CD4-positive, alpha-beta T cell (primary cell): ENCODE results near the gene RPS6KA2. TPM values are rescaled to one million over a fixed set of nuclear protein-coding genes. Genes with fewer than 3 reads are reported as not detected.

ENCODE experiments used
- ATAC-seq: fragments of 200-7000 bp; cut with Tn5 transposase; one replicate; pipeline ENCODE4 v1.10.0; 2022; ENCODE audit warnings: mild to moderate bottlenecking; ENCODE audit not compliant: poor library complexity
- CTCF ChIA-PET: fragments of 350-600 bp; sonication (Branson Sonifier 250); formaldehyde crosslinking; loops from one replicate; lab custom pipeline; 2021; ENCODE audit warnings: antibody characterized with exemption, inconsistent platforms; lab: Charles Lee
- POLR2A ChIA-PET: fragments of 350-600 bp; sonication (Branson Sonifier 250); formaldehyde crosslinking; loops from one replicate; lab custom pipeline; 2021; ENCODE audit warnings: antibody characterized with exemption, inconsistent platforms; lab: Charles Lee
- DNase-seq, 14 experiments: peaks; one replicate each; pipeline ENCODE4 v3.0.0-alpha.2; 2013 to 2020; ENCODE audit warnings: mixed read lengths in 2 of 14
- H3K27ac ChIP-seq, 2 donors: one replicate each; pipeline versions ENCODE4 v1.5.1 to v1.7.0; 2013; ENCODE audit warnings: low read length in 2 of 2, low read depth in 1 of 2, mild to moderate bottlenecking in 1 of 2
- H3K27me3 ChIP-seq, 2 experiments: 1 replicate in 1 of 2; 2 replicates in 1 of 2; pipeline versions ENCODE4 v1.6.1 to v1.7.0; 2013; ENCODE audit warnings: low read length in 2 of 2, control low read depth in 1 of 2, mild to moderate bottlenecking in 1 of 2, moderate library complexity in 1 of 2; ENCODE audit not compliant: insufficient read depth in 2 of 2, control insufficient read depth in 1 of 2
- H3K36me3 ChIP-seq: one replicate; pipeline ENCODE4 v1.6.1; 2013; ENCODE audit warnings: low read length, control low read depth; ENCODE audit not compliant: insufficient read depth
- H3K4me1 ChIP-seq: one replicate; pipeline ENCODE4 v1.6.1; 2013; ENCODE audit warnings: low read length, control low read depth; ENCODE audit not compliant: insufficient read depth
- H3K4me3 ChIP-seq: one replicate; pipeline ENCODE4 v1.5.1; 2013; ENCODE audit warnings: mild to moderate bottlenecking, low read length, moderate library complexity
- H3K9me3 ChIP-seq, 2 experiments: 1 replicate in 1 of 2; 2 replicates in 1 of 2; pipeline versions ENCODE4 v1.6.1 to v1.7.0; 2013; ENCODE audit warnings: low read length in 2 of 2, mild to moderate bottlenecking in 2 of 2, control low read depth in 1 of 2, moderate library complexity in 1 of 2; ENCODE audit not compliant: control insufficient read depth in 1 of 2, insufficient read depth in 1 of 2
- H3K27ac Mint-ChIP-seq: one replicate; pipeline ENCODE4 v1.8.0; 2020; ENCODE audit warnings: mixed read lengths
- H3K27me3 Mint-ChIP-seq: one replicate; pipeline ENCODE4 v1.8.0; 2021; ENCODE audit warnings: mixed read lengths
- H3K36me3 Mint-ChIP-seq: one replicate; pipeline ENCODE4 v1.8.0; 2021; ENCODE audit warnings: low read depth, mixed read lengths
- H3K4me1 Mint-ChIP-seq: one replicate; pipeline ENCODE4 v1.8.0; 2021; ENCODE audit warnings: low read depth, mixed read lengths
- H3K4me3 Mint-ChIP-seq: one replicate; pipeline ENCODE4 v1.8.0; 2020; ENCODE audit warnings: mild to moderate bottlenecking, mixed read lengths
- H3K9me3 Mint-ChIP-seq: one replicate; pipeline ENCODE4 v1.8.0; 2020; ENCODE audit warnings: mixed read lengths
- CTCF ChIP-seq: fragments of 200-600 bp; IDR thresholded peaks from one replicate; pipeline ENCODE4 v1.8.0; 2022; ENCODE audit warnings: antibody characterized with exemption, mild to moderate bottlenecking
- intact Hi-C, 2 experiments: fragments of 100-400 bp; cut with DNase I in 1 of 2; cut with micrococcal nuclease in 1 of 2; formaldehyde crosslinking; loops; one replicate each; pipeline versions ENCODE4 v1.15.1 to v1.9.0; 2023 to 2025; cut with DNase I, micrococcal nuclease
- total RNA-seq, 174 experiments: library from RNA in 2 of 174; stranded (reverse) in 2 of 174; gene quantifications; one replicate each; pipeline ENCODE4 v1.2.3 and lab custom pipeline; 2021 to 2026

RPS6KA2 gene
- total RNA-seq, 2 experiments from 2014 or later, result 5.6 to 6.2 TPM

DNA sequence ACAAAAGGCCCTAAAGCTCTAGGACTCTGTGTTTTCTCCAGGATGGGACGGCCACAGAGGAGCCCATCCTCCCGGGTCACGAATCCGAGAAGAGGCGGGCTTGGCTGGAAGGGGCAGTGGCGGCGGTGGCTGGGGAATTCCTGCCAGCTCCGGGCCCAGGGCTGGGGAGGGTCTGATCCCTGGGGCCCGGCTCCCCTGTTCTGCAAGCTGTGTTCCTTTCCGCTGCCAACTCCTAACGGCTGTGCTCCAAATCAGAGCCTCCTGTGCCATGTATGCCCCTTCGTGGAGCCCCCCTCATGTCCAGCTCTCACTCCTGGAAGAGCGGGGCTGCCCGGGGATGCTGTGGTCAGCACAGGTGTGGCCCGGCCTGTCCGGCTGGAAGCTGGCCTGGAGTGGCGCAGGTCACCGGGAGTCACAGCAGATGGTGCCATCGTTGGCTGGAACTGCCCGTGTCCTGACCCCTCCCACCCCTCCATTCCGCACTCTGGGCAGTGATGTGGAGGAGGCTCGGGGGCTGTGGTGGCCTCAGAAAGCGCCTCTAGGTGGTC is 156.1 kb downstream of the RPS6KA2 start:
- ChIA-PET CTCF (no interaction called here), POLR2A (no interaction called here)
- Mint-ChIP-seq H3K27me3 (no peaks in the 10 kb centered on the region), H3K4me1 (no peaks in the 10 kb centered on the region), H3K4me3 (no peak overlapping the region), H3K27ac (no peak overlapping the region), H3K36me3 (no peaks in the 10 kb centered on the region), H3K9me3 (no peaks in the 10 kb centered on the region)
- DNase-seq (peak in 1 of 14 experiments; percentile 29), ATAC-seq (no peak)
- Histone ChIP-seq H3K36me3 (peaks cover 6% of the 10 kb centered on the region), H3K4me1 (peaks cover 8% of the 10 kb centered on the region), H3K27ac (no peak overlapping the region), H3K9me3 (no peaks in the 10 kb centered on the region), H3K4me3 (no peak overlapping the region), H3K27me3 (no peaks in the 10 kb centered on the region)
- intact Hi-C loops, result no loop called here
- no peak for TF ChIP-seq CTCF

DNA sequence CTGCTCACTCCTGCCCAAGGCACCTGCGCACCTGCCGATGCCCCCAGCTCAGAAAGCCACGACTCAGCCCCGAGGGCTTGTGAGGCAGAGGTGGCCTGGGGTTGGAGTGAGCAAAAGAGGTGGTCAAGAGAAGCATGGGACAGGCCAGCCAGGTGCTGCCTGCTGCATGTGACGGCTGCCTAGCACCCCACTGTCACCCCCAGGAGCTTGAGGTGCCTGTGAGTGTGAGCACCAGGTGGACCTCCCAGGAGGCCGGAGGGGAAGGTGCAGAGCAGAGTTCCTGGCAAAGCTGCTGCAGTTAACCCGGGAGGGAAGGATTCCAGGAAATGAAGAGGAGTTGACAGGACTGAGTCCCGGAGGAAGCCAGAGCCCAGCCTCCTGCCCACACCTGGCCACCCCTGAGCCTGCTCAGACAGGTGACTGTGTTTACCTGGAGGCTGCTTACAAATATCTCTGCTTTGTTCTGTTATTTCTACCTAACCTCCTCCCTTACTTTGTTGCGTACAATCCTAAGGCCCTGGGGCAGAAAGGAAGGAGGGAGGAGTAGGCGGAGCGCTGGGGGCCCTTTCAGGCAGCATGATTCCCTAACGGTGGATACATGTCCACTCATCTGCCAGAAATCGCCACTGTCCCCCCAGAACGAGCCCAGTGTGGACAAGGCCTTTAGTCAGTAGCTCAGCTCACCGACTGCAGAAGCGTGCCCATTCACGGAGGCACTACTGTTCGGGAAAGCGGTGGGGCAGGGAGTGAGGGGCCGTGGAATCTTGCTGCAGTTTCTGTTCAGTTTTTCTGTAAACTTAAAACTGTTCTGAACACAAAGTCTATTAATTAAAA is 156.8 kb downstream of the RPS6KA2 start:
- no peaks in the 10 kb centered on the region for H3K9me3 ChIP-seq
- ATAC-seq (no peak), DNase-seq (peak in 1 of 14 experiments; percentile 7)
- TF ChIP-seq CTCF, result no peak
- no peaks in the 10 kb centered on the region for H3K4me1 Mint-ChIP-seq
- intact Hi-C loops, result no loop called here
- H3K4me3 ChIP-seq, result no peak overlapping the region
- no peak overlapping the region for H3K27ac Mint-ChIP-seq
- no peaks in the 10 kb centered on the region for H3K36me3 Mint-ChIP-seq
- H3K4me1 ChIP-seq, result peaks cover 8% of the 10 kb centered on the region
- POLR2A ChIA-PET, result no interaction called here
- H3K4me3 Mint-ChIP-seq, result no peak overlapping the region
- CTCF ChIA-PET, result no interaction called here
- peaks cover 6% of the 10 kb centered on the region for H3K36me3 ChIP-seq
- H3K9me3 Mint-ChIP-seq, result no peaks in the 10 kb centered on the region
- no peak overlapping the region for H3K27ac ChIP-seq
- no peaks in the 10 kb centered on the region for H3K27me3 Mint-ChIP-seq
- no peaks in the 10 kb centered on the region for H3K27me3 ChIP-seq

- DNase-seq, result no peak
- ChIA-PET CTCF (interaction anchor here (0.7 kb wide), 1 partner anchor 89 kb away, joined by 3 read pairs; no protein-coding TSS in a partner anchor), POLR2A (interaction anchor here (1.0 kb wide), 1 partner anchor 8 kb away, joined by 4 read pairs; no protein-coding TSS in a partner anchor)
- Histone ChIP-seq H3K27ac (no peak overlapping the region), H3K27me3 (no peaks in the 10 kb centered on the region), H3K9me3 (no peaks in the 10 kb centered on the region), H3K4me1 (peaks cover 4% of the 10 kb centered on the region), H3K36me3 (peaks cover 6% of the 10 kb centered on the region), H3K4me3 (no peak overlapping the region)
- Mint-ChIP-seq H3K4me3 (no peak overlapping the region), H3K36me3 (no peaks in the 10 kb centered on the region), H3K27me3 (no peaks in the 10 kb centered on the region), H3K27ac (no peak overlapping the region), H3K4me1 (no peaks in the 10 kb centered on the region), H3K9me3 (no peaks in the 10 kb centered on the region)
- TF ChIP-seq CTCF, result no peak
- no peak for ATAC-seq
- intact Hi-C loops, result no loop called here
These were observed 157.6 kb downstream of the RPS6KA2 start for GRCh38 chr6:166469426-166469961.
